Osteoblast (primary cell): ENCODE measurements around the gene BMPR1B. TPM values are rescaled to one million over a fixed set of nuclear protein-coding genes. Genes with fewer than 3 reads are reported as not detected.
A peak's percentile ranks its signal among the peaks of the same experiment; 100 is the strongest.
"Not testable (repeated sequence)": the region's sequence is repeated elsewhere in the genome, so short reads cannot be mapped to it uniquely, and the experiment has no call there.

ENCODE experiments used
- DNase-seq: peaks from one replicate; pipeline ENCODE4 v3.0.0; 2011; ENCODE audit warnings: low spot score, mixed read lengths; ENCODE audit not compliant: insufficient read length; ENCODE audit errors: missing footprints
- H2AFZ ChIP-seq: 2 replicates; pipeline ENCODE4 v1.6.0; 2011; ENCODE audit warnings: mild to moderate bottlenecking, low read length
- H3K27ac ChIP-seq: 2 replicates; pipeline ENCODE4 v1.5.1; 2011; ENCODE audit warnings: mild to moderate bottlenecking, low read depth, low read length, moderate library complexity
- H3K27me3 ChIP-seq: 2 replicates; pipeline ENCODE4 v1.6.0; 2012; ENCODE audit warnings: mild to moderate bottlenecking, control low read depth, inconsistent platforms, low read length, moderate library complexity; ENCODE audit not compliant: insufficient read depth
- H3K36me3 ChIP-seq: 2 replicates; pipeline ENCODE4 v1.5.1; 2011; ENCODE audit warnings: mild to moderate bottlenecking, low read length, control low read depth, moderate library complexity; ENCODE audit not compliant: insufficient read depth
- H3K4me1 ChIP-seq: 2 replicates; pipeline ENCODE4 v1.5.1; 2011; ENCODE audit warnings: mild to moderate bottlenecking, low read length, control low read depth, moderate library complexity; ENCODE audit not compliant: insufficient read depth
- H3K4me2 ChIP-seq: 2 replicates; pipeline ENCODE4 v1.6.0; 2011; ENCODE audit warnings: mild to moderate bottlenecking, low read length; ENCODE audit not compliant: insufficient read depth
- H3K4me3 ChIP-seq: fragments of 200-600 bp; sonication (generic); 3 replicates; pipeline ENCODE4 v1.5.1; 2012; ENCODE audit warnings: mild to moderate bottlenecking, low read length, inconsistent platforms; ENCODE audit not compliant: insufficient read depth
- H3K79me2 ChIP-seq: 2 replicates; pipeline ENCODE4 v1.6.0; 2012; ENCODE audit warnings: mild to moderate bottlenecking, low read length, control low read depth, inconsistent platforms; ENCODE audit not compliant: insufficient read depth
- H3K9me3 ChIP-seq: 2 replicates; pipeline ENCODE4 v1.5.1; 2011; ENCODE audit warnings: low read depth, low read length, control low read depth
- H4K20me1 ChIP-seq: 2 replicates; pipeline ENCODE4 v1.6.0; 2012; ENCODE audit warnings: mild to moderate bottlenecking, low read length, control low read depth; ENCODE audit not compliant: insufficient read depth
- total RNA-seq: library from RNA; depleted of rRNA; stranded (reverse); fragments of >200 nt; gene quantifications from 2 replicates; pipeline ENCODE4 v1.2.3, GENCODE V29; 2012
- TF ChIP-seq, protein P1 (sequence below): IDR thresholded peaks from 2 replicates; pipeline ENCODE4 v1.5.1; 2011; ENCODE audit warnings: mild to moderate bottlenecking, low read depth, low read length, moderate library complexity; ENCODE audit errors: extremely low read depth

The BMPR1B gene
- total RNA-seq, 1 donor = 2.5 TPM

DNA sequence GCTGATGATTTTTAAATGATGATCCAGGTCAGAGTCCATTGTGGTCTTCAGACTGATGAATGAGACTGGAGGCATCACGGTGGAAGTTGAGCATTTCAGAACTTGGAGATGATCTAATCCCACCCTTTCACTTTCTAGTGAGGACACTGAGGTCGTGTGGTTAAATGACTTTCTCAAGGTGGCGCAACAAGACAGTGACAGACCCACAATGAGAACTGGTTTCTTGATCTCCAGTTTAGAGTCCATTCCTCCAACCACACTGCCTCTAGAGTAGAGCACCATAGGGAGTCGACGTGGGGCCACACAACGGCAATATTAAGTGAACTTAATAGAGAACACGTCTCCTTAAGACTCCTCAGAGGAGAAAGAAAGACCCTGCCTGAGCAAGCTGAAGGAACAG is 410.1 kb downstream of the BMPR1B start:
- H4K20me1 ChIP-seq = no peaks in the 10 kb centered on the region
- no peaks in the 10 kb centered on the region for H3K27me3 ChIP-seq
- no peak overlapping the region for H3K4me2 ChIP-seq
- no peak overlapping the region for H3K27ac ChIP-seq
- peak; percentile 55 for DNase-seq
- H2AFZ ChIP-seq = no peak overlapping the region
- no peaks in the 10 kb centered on the region for H3K36me3 ChIP-seq
- TF ChIP-seq, protein P1, sequence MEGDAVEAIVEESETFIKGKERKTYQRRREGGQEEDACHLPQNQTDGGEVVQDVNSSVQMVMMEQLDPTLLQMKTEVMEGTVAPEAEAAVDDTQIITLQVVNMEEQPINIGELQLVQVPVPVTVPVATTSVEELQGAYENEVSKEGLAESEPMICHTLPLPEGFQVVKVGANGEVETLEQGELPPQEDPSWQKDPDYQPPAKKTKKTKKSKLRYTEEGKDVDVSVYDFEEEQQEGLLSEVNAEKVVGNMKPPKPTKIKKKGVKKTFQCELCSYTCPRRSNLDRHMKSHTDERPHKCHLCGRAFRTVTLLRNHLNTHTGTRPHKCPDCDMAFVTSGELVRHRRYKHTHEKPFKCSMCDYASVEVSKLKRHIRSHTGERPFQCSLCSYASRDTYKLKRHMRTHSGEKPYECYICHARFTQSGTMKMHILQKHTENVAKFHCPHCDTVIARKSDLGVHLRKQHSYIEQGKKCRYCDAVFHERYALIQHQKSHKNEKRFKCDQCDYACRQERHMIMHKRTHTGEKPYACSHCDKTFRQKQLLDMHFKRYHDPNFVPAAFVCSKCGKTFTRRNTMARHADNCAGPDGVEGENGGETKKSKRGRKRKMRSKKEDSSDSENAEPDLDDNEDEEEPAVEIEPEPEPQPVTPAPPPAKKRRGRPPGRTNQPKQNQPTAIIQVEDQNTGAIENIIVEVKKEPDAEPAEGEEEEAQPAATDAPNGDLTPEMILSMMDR = no peak
- no peak overlapping the region for H3K4me3 ChIP-seq
- no peaks in the 10 kb centered on the region for H3K4me1 ChIP-seq
- no peaks in the 10 kb centered on the region for H3K79me2 ChIP-seq
- no peaks in the 10 kb centered on the region for H3K9me3 ChIP-seq

DNA sequence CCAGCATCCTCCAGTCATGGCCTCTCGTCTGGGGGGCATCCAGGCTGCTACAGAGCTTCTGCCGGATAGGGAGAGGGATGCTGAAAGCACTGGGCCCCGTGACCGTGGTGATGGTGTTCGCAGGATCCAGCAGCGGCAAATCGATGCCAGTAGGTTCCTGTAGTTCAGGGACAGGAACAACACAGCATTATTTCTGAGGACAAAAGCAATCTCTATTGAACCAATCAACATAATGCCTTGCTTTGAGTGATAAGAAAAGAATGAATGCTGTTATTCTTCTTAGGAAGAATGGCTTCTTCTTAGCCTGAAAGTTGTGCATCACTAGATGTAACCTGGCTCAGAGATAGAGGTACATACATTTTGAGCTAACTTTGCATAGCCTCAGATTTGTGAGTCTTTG is 412.4 kb downstream of the BMPR1B start:
- TF ChIP-seq, protein P1 = no peak
- Histone ChIP-seq H3K9me3 (no peaks in the 10 kb centered on the region), H3K36me3 (no peaks in the 10 kb centered on the region), H3K79me2 (no peaks in the 10 kb centered on the region), H3K27ac (no peak overlapping the region), H3K4me2 (no peak overlapping the region), H3K4me3 (no peak overlapping the region), H4K20me1 (no peaks in the 10 kb centered on the region), H2AFZ (no peak overlapping the region), H3K27me3 (no peaks in the 10 kb centered on the region), H3K4me1 (no peaks in the 10 kb centered on the region)
- no peak for DNase-seq

DNA sequence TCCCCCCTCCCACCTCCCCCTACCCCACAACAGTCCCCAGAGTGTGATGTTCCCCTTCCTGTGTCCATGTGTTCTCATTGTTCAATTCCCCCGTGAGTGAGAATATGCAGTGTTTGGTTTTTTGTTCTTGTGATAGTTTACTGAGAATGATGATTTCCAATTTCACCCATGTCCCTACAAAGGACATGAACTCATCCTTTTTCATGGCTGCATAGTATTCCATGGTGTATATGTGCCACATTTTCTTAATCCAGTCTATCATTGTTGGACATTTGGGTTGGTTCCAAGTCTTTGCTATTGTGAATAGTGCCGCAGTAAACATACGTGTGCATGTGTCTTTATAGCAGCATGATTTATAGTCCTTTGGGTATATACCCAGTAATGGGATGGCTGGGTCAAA is 413.6 kb downstream of the BMPR1B start:
- H2AFZ ChIP-seq, H3K27me3 ChIP-seq, H3K9me3 ChIP-seq, H3K79me2 ChIP-seq, H4K20me1 ChIP-seq, H3K4me2 ChIP-seq, H3K4me3 ChIP-seq, DNase-seq, H3K4me1 ChIP-seq, H3K36me3 ChIP-seq, H3K27ac ChIP-seq: not testable (repeated sequence)

DNA sequence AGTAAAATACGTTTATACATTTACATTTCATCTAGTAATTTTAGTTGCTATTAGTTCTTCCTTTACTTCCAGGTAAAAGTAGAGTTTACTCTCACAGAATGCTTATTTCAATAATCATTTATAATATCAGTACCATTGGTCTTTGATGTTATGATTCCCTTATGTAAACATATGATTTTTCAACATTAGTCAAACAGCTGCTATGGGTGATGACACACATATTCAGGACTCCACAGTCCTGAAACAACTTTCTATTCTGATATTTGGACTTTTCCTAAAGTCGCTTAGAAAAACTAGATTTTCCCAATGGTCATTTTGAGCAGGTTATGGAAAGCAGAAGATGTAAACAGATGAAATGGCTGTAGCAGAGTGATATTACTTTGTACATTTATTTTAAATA is 421.2 kb downstream of the BMPR1B start:
- no peaks in the 10 kb centered on the region for H3K36me3 ChIP-seq
- TF ChIP-seq, protein P1 = no peak
- H2AFZ ChIP-seq = no peak overlapping the region

More for the DNA sequence above, 421.2 kb downstream of the BMPR1B start:
- H3K79me2 ChIP-seq = no peaks in the 10 kb centered on the region
- H3K27me3 ChIP-seq = no peaks in the 10 kb centered on the region
- H3K4me2 ChIP-seq = no peak overlapping the region
- DNase-seq = peak; percentile 78
- H3K4me1 ChIP-seq = no peaks in the 10 kb centered on the region
- H3K9me3 ChIP-seq = no peaks in the 10 kb centered on the region
- no peaks in the 10 kb centered on the region for H4K20me1 ChIP-seq
- no peak overlapping the region for H3K27ac ChIP-seq
- no peak overlapping the region for H3K4me3 ChIP-seq
